GM12878 (cell line): ENCODE results near the gene TIRAP. TPM values are rescaled to one million over a fixed set of nuclear protein-coding genes. Genes with fewer than 3 reads are reported as not detected.

Experiments
- ATAC-seq: fragments of 200-7000 bp; cut with Tn5 transposase; 3 replicates; pipeline ENCODE4 v1.9.1; 2020; ENCODE audit warnings: mild to moderate bottlenecking, moderate library complexity
- BruUV-seq: library from RNA; stranded (reverse); fragments of 400-500 nt; replicated peaks from 2 replicates; lab custom pipeline; 2021; lab: Mats Ljungman, UMichigan
- CTCF ChIA-PET: fragments of 300-600 bp; sonication (Branson Sonifier 250); formaldehyde crosslinking; extraction: SDS; loops from one replicate; lab custom pipeline; 2021; ENCODE audit warnings: inconsistent platforms; lab: Yijun Ruan, JAX
- POLR2A ChIA-PET: fragments of 350-600 bp; formaldehyde crosslinking; extraction: SDS; loops from one replicate; lab custom pipeline; 2021; ENCODE audit warnings: inconsistent platforms; lab: Charles Lee
- RAD21 ChIA-PET: fragments of 300-600 bp; sonication (Branson Sonifier 250); formaldehyde crosslinking; loops from one replicate; lab custom pipeline; 2023; ENCODE audit warnings: antibody characterized with exemption; ENCODE audit not compliant: unreplicated experiment; lab: Charles Lee
- SMC1A ChIA-PET: fragments of 300-600 bp; sonication (Branson Sonifier 250); formaldehyde crosslinking; loops from one replicate; lab custom pipeline; 2023; ENCODE audit not compliant: unreplicated experiment, uncharacterized antibody; lab: Charles Lee
- DNase-seq: peaks from one replicate; pipeline ENCODE4 v3.0.0-alpha.2; 2011; ENCODE audit warnings: low read depth, low spot score
- FAIRE-seq: peaks from 3 replicates; lab custom pipeline; 2011; peaks lifted over from hg19 to GRCh38; lab: Jason Lieb, UNC
- H2AFZ ChIP-seq: 2 replicates; pipeline ENCODE4 v1.6.0; 2011; ENCODE audit warnings: low read depth, low read length, control low read depth; ENCODE audit not compliant: control insufficient read depth
- H3K27ac ChIP-seq: 2 replicates; pipeline ENCODE4 v1.5.1; 2011; ENCODE audit warnings: control low read depth; ENCODE audit not compliant: control insufficient read depth, insufficient read depth
- H3K27me3 ChIP-seq, 2 experiments: replicated peaks in 1 of 2; 2 replicates each; pipeline versions ENCODE4 v1.6.0 to v1.6.1; 2011; ENCODE audit warnings: low read length in 1 of 2; ENCODE audit not compliant: control insufficient read depth in 2 of 2, insufficient read depth in 2 of 2
- H3K36me3 ChIP-seq, 2 experiments: 2 replicates each; pipeline ENCODE4 v1.5.1; 2011; ENCODE audit warnings: low read length in 1 of 2; ENCODE audit not compliant: control insufficient read depth in 2 of 2, insufficient read depth in 2 of 2
- H3K4me1 ChIP-seq: 2 replicates; pipeline ENCODE4 v1.6.1; 2011; ENCODE audit warnings: mild to moderate bottlenecking, low read length, moderate library complexity, mixed read lengths; ENCODE audit not compliant: control insufficient read depth, insufficient read depth
- H3K4me2 ChIP-seq: 2 replicates; pipeline ENCODE4 v1.6.0; 2011; ENCODE audit warnings: control low read depth; ENCODE audit not compliant: control insufficient read depth, insufficient read depth
- H3K4me3 ChIP-seq: fragments of 200-600 bp; sonication (generic); 2 replicates; pipeline ENCODE4 v1.5.1; 2016
- H3K79me2 ChIP-seq: 2 replicates; pipeline ENCODE4 v1.6.0; 2011; ENCODE audit warnings: low read length; ENCODE audit not compliant: control insufficient read depth, insufficient read depth
- H3K9ac ChIP-seq: 2 replicates; pipeline ENCODE4 v1.8.0; 2011; ENCODE audit warnings: low read length, control low read depth, mixed read lengths; ENCODE audit not compliant: control insufficient read depth, insufficient read depth
- H3K9me3 ChIP-seq: replicated peaks from 3 replicates; pipeline ENCODE4 v1.5.1; 2011; ENCODE audit warnings: mild to moderate bottlenecking, low read length; ENCODE audit not compliant: control insufficient read depth, insufficient read depth
- H4K20me1 ChIP-seq: 2 replicates; pipeline ENCODE4 v1.6.0; 2011; ENCODE audit not compliant: control insufficient read depth, insufficient read depth
- HDAC2 ChIP-seq: fragments of 200-600 bp; sonication (generic); IDR thresholded peaks from 2 replicates; pipeline ENCODE4 v1.6.1; 2017
- PKNOX1 ChIP-seq: fragments of 450-650 bp; IDR thresholded peaks from 2 replicates; pipeline ENCODE4 v1.6.1; 2016; ENCODE audit warnings: mild to moderate bottlenecking
- PML ChIP-seq: IDR thresholded peaks from 2 replicates; pipeline ENCODE4 v1.6.1; 2012; ENCODE audit warnings: low read length, inconsistent platforms
- POU2F2 ChIP-seq: IDR thresholded peaks from 3 replicates; pipeline ENCODE4 v1.6.1; 2011; ENCODE audit warnings: low read depth, mild to moderate bottlenecking, low read length, borderline replicate concordance
- RBBP5 ChIP-seq: fragments of 200-600 bp; sonication (generic); conservative IDR thresholded peaks from 2 replicates; pipeline ENCODE4 v1.6.1; 2016
- USF1 ChIP-seq: IDR thresholded peaks from 2 replicates; pipeline ENCODE4 v1.6.1; 2011; ENCODE audit warnings: borderline replicate concordance, low read depth, mild to moderate bottlenecking, moderate library complexity, mixed read lengths, low read length; ENCODE audit not compliant: insufficient read depth; ENCODE audit errors: extremely low read length
- ZZZ3 ChIP-seq: IDR thresholded peaks from 2 replicates; pipeline ENCODE4 v1.6.1; 2011; ENCODE audit warnings: low read depth; ENCODE audit not compliant: control insufficient read depth, insufficient read length
- WGBS: methylation state at CpG from one replicate; pipeline ENCODE4 v1.1.6; 2016; ENCODE audit warnings: low lambda C conversion rate; ENCODE audit not compliant: insufficient replicate concordance, insufficient coverage; ENCODE audit errors: missing lambda C conversion rate; 5-methylcytosine and 5-hydroxymethylcytosine counted together
- in situ Hi-C: fragments of 300-500 bp; cut with MboI; formaldehyde crosslinking; loops from 9 replicates; pipeline ENCODE4 v1.14.3; 2018; ENCODE audit warnings: mixed read lengths
- intact Hi-C: fragments of 100-400 bp; cut with micrococcal nuclease; formaldehyde crosslinking; loops from one replicate; pipeline ENCODE4 v1.14.2; 2022; ENCODE audit not compliant: unreplicated experiment
- polyA plus RNA-seq, 11 experiments: library from polyadenylated mRNA; depleted of rRNA in 4 of 11; unstranded in 6 of 11; stranded (reverse) in 5 of 11; fragments of >200 nt; fragmentation: Nextera tagmentation in 4 of 11; fragmentation: Illumina TruSeq in 1 of 11; extraction: Ambion mirVana in 4 of 11; extraction: Trizol in 1 of 11; gene quantifications; 1 replicate in 1 of 11; 2 replicates in 10 of 11; pipeline versions ENCODE4 v1.2.1 to v1.2.3, GENCODE V29; 2011 to 2016; ENCODE audit warnings: inconsistent platforms in 2 of 11, missing spikeins in 2 of 11, low read depth in 1 of 11
- total RNA-seq, 4 experiments: library from RNA; depleted of rRNA in 3 of 4; stranded (reverse); fragments of >200 nt in 3 of 4; fragmentation: Illumina TruSeq in 1 of 4; extraction: Trizol in 1 of 4; gene quantifications; 2 replicates each; pipeline versions ENCODE4 v1.2.1 to v1.2.3, GENCODE V29; 2013 to 2021

Gene TIRAP
- total and polyA plus RNA-seq, 10 of the 15 experiments (the other 5 are each of a cell fraction or from before 2014, with no cell fraction given) = 0.76 to 9.9 (median 4.7) TPM

DNA sequence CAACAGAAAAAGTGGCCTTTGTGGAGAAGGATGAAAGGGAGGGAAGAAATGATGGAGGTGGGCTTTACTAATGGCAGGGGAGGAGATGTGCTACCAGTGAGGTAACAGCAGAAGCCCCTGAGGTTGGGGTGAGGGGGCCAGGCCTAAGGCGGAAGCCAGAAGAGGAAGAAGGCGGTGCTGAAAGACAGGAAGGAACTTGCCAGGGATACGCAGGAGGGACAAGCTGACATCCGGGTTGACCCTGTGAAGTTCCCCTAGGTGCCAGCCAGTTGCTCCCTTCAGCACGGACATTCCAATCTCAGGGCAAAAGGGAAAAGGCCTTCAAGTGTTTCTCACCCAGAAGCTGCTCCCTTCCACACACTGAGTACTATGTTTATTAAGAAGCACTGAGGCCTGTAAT, 2.3 kb upstream of the TIRAP start:
- H3K27me3 ChIP-seq = no peaks in the 10 kb centered on the region
- H3K9ac ChIP-seq = no peak overlapping the region
- peaks cover 21% of the 10 kb centered on the region for H3K4me1 ChIP-seq
- intact Hi-C loops = no loop called here
- BruUV-seq = no TSS peak
- SMC1A ChIA-PET = interaction anchor here (1.8 kb wide), 1 partner anchor 8 kb away, joined by 6 read pairs; no protein-coding TSS in a partner anchor
- H3K36me3 ChIP-seq = peaks cover 3 to 10% of the 10 kb centered on the region in 2 experiments
- no peaks in the 10 kb centered on the region for H3K9me3 ChIP-seq
- no peak overlapping the region for H3K4me2 ChIP-seq
- peaks cover 6% of the 10 kb centered on the region for H3K79me2 ChIP-seq
- 34% methylated on average over 5 of the region's 5 CpGs for WGBS
- FAIRE-seq (no peak), ATAC-seq (no peak), DNase-seq (no peak)
- CTCF ChIA-PET = interaction anchor here (1.8 kb wide), 1 partner anchor 30 kb away, joined by 5 read pairs; no protein-coding TSS in a partner anchor
- no peak for TF ChIP-seq USF1
- no peak for TF ChIP-seq PKNOX1
- TF ChIP-seq POU2F2 = no peak
- no peak for TF ChIP-seq PML
- no peak for TF ChIP-seq RBBP5
- TF ChIP-seq HDAC2 = no peak
- TF ChIP-seq ZZZ3 = no peak
- H3K4me3 ChIP-seq = no peak overlapping the region
- POLR2A ChIA-PET = interaction anchor here (0.9 to 1.9 kb wide), 3 partner anchors 11 to 23 kb away, joined by 3 to 10 read pairs (median 3); partner anchors contain the start of genes DCPS, FOXRED1 and SRPRA
- RAD21 ChIA-PET = interaction anchor here (0.7 kb wide), 1 partner anchor 28 kb away, joined by 3 read pairs; no protein-coding TSS in a partner anchor
- H4K20me1 ChIP-seq = no peaks in the 10 kb centered on the region
- H2AFZ ChIP-seq = no peak overlapping the region
- in situ Hi-C loops = no loop called here
- no peak overlapping the region for H3K27ac ChIP-seq
